SHP77 (cell line): ENCODE results near the gene ATP6V0A1.
A peak's percentile ranks its signal among the peaks of the same experiment; 100 is the strongest.
"Not testable (repeated sequence)": the region's sequence is repeated elsewhere in the genome, so short reads cannot be mapped to it uniquely, and the experiment has no call there.

ENCODE experiments used
- DNase-seq, 2 experiments: peaks; one replicate each; lab custom pipeline; 2025; lab: John Stamatoyannopoulos, UW

The ATP6V0A1 gene

GRCh38 chr17:42541041-42541833 is 82.6 kb downstream of the ATP6V0A1 start:
- DNase-seq = no peak

GRCh38 chr17:42543190-42544079 is 84.8 kb downstream of the ATP6V0A1 start:
- DNase-seq = no peak

- DNase-seq = no peak
Measured at GRCh38 chr17:42544874-42545283, 86.2 kb downstream of the ATP6V0A1 start.

GRCh38 chr17:42545755-42546505 is 87.3 kb downstream of the ATP6V0A1 start:
- DNase-seq = not testable (repeated sequence)

- no peak for DNase-seq
Measured at GRCh38 chr17:42547001-42547461, 88.4 kb downstream of the ATP6V0A1 start.

GRCh38 chr17:42547698-42548069 is 89.0 kb downstream of the ATP6V0A1 start:
- no peak for DNase-seq

- no peak for DNase-seq
Measured at GRCh38 chr17:42548070-42548837, 89.6 kb downstream of the ATP6V0A1 start.

GRCh38 chr17:42548993-42549755 is 90.5 kb downstream of the ATP6V0A1 start:
- no peak for DNase-seq

GRCh38 chr17:42552736-42553135 is 94.1 kb downstream of the ATP6V0A1 start, which contains the start of gene HSD17B1:
HSD17B1 (plus strand) TSS chr17:42552923; CDS start chr17:42552934, 11 bp downstream.
- DNase-seq = not testable (repeated sequence)

GRCh38 chr17:42553161-42553818 is 94.6 kb downstream of the ATP6V0A1 start:
- DNase-seq = no peak

GRCh38 chr17:42553866-42554249 is 95.2 kb downstream of the ATP6V0A1 start:
- peak in 1 of 2 experiments; percentile 27 for DNase-seq

- DNase-seq = peak; percentile 76 to 82
Measured at GRCh38 chr17:42554250-42555121, 95.8 kb downstream of the ATP6V0A1 start.

GRCh38 chr17:42555122-42555622 is 96.5 kb downstream of the ATP6V0A1 start:
- DNase-seq = no peak

GRCh38 chr17:42555961-42556617 is 97.4 kb downstream of the ATP6V0A1 start:
- DNase-seq = not testable (repeated sequence)

GRCh38 chr17:42559075-42559474 is 100.4 kb downstream of the ATP6V0A1 start:
- DNase-seq = no peak

GRCh38 chr17:42560246-42560645 is 101.6 kb downstream of the ATP6V0A1 start:
- no peak for DNase-seq

GRCh38 chr17:42561897-42562387 is 103.3 kb downstream of the ATP6V0A1 start, which contains the start of gene COASY:
COASY (plus strand) TSS chr17:42562148; CDS start chr17:42562623, 475 bp downstream.
- peak; percentile 94 to 96 for DNase-seq
